GM21423 (cell line): ENCODE results near the gene ECT2L.

Source experiments
- ATAC-seq: cut with Tn5 transposase; IDR thresholded peaks from one replicate; pipeline ENCODE4 v1.9.1; 2021; ENCODE audit warnings: mild to moderate bottlenecking, moderate library complexity; ENCODE audit not compliant: unreplicated experiment

ECT2L gene

DNA sequence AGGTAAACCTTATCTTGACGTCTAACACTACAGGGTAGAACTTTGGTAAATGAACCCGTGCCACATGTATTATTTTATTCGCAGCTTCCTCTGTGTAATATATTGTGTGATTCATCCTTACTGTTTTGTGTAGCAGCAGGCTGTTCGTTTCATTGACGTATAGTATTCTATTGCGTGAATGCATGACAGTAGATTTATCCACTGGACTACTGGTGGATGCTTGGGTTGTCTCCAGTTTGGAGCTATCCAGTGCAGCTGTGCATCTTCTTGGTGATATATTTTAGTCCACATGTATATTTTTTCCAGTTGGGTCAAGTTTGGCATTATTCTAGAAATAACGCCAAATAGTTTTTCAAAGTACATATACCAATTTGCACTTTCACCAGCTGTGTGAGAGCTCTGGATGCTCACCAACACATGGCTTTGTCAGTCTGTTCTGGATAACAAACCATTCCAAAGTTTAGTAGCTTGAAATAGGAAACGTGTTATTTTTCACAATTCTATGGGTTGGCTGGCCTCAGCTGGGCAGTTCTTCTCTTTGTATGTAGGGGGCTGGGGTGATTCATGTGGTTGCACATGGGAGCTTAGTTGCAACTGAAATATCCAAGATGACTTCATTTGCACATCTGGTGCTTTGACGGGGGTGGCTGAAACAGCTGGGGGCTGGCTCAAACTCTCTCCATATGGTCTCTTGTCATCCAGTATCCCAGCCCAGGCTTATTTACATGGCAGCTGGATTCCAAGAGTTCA, 9.3 kb downstream of the ECT2L start:
- ATAC-seq, result no peak

DNA sequence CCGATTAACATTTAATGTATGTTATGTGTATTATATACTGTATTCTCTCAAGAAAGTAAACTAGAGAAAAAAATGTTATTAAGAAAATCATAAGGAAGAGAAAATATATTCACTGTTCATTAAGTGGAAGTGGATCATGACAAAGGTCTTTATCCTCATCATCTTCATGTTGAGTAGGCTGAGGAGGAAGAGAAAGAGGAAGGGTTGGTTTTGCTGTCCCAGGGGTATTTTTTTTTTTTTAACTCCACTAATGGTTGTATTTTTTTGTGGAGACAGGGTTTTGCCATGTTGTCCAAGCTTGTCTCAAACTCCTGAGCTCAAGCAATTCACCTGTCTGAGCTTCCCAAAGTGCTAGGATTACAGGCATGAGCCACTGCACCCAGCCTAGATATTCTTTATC, 11.0 kb downstream of the ECT2L start:
- no peak for ATAC-seq

DNA sequence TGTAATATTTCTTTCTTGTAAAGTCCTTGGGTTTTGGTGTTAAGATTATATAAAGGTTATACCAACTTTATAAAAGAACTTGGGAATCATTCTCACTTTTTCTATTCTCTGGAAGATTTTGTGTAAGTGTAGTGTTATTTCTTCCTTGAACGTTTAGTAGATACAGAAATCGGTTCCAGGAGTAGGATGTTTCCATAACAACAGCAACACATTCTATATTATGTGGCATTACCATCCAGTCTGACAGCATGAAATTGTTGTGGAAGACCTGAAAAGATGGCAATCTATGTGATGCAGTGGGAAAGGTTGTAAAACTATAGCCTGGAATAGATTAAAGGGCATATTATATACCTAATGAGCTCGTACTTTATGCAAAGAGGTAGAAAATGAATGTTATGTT, 13.8 kb downstream of the ECT2L start:
- ATAC-seq, result no peak

DNA sequence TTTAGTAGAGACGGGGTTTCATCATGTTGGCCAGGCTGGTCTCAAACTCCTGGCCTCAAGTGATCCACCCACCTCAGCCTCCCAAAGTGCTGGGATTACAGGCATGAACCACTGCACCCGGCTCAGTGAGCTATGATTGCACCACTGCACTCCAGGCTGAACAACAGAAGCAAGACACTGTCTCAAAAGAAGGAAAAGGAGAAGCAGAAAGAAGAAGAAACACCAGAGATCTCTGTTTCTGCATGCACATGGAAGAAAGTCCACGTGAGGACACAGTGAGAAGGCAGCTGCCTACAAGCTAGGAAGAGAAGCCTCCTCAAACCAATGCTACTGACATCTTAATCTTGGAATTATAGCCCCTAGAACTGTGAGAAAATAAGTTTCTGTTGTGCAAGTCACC, 16.0 kb downstream of the ECT2L start:
- ATAC-seq, result no peak

DNA sequence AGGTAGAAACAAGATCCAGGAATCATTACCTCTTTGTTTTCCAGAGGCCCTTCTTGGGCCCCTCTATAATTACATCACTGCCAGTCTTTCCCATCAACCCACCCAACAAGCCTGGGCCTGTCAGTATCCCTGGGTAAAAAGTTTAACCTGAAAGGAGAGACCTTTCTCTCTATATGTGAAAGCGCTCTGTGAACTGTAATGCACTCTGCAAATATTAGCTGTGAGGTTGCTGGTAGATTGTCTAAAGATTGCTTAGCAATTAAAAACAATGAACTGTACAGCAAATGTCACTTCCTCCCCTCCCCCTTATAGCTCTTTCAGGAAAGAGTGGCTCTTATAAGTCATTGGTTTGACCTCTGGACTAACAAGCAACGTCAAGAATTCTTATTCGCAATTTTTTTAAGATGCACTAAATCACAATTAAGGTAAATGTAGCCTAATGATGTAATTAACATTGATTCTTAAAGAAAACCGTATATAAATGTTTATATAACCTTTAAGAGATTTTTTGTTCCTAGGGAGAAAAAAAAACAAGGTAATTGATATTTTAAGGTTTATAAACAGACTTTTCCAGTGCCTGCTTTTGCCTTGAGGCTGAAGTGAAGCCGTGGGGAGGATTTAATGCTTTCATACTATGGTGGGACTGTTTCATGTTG, 18.4 kb downstream of the ECT2L start:
- no peak for ATAC-seq

DNA sequence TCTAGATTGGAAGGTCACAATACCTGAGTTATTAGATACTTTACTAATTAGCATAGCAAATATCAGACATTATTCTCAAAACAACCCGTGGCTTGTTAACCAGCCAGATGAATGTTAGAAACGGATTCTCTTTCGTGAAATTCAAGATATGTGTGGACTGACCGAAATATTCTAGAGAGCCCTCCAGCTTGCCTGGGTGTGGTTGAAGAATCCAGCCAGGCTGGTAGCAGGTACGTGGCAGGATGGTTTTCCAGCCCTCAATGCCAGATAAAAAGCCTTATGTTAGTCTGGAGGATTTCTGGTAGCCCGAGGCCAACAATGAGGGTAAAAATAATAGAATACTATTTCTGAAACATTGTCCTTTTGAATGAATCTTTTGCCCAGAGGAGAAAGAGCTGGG, 19.3 kb downstream of the ECT2L start:
- ATAC-seq, result no peak

DNA sequence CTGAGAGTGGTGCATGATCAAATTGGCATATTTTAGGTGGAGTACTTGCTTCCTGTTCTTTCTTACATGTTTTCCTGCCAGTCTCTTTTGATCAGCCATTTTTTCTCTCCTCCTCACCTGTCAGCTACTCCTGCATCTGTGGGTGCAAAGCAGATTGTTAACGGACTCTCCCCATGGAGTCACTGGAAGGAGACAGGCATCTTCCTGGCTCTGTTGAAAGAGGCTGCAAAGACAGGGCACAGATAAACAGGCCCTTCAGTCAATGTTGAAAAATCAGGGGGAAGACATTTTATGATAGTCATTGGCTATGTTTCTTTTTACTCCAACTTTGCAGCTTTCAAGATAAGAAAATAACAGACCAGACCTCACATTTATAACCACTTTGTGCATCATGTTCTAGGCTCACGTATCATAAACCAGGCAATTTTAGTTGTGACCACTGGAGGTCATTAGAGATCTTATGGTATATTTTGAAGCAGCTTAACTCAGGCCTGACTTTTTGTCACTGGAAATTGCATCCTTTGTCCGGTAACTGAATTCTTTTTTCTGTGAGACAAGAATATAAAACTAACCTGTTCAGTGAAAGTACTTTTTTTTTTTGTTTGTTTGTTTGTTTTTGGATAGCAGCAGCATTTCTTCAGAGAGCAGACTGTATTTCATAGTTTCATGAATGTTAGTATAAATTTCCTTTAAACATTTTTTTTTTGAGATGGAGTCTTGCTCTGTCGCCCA, 20.1 kb downstream of the ECT2L start:
- peak; percentile 69 for ATAC-seq

DNA sequence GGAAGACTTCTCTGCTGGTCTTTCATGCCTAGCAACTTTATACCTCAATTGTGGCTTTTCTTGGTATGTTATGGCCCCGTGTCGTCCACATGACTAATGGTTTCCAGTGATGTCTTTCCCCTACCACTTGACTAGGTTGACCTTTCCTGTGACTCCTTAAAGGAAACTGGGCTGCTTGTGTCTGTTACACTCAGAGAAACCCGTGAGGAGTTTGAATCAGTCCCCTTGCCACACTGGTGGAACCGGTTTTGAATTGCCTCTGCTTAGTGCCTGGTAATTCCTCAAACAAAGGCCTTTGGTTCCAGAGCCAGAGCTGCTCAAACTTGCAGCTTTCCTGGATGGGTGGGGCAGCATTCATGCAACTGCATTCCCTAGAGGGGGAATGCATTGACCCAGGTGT, 21.9 kb downstream of the ECT2L start:
- ATAC-seq, result no peak

DNA sequence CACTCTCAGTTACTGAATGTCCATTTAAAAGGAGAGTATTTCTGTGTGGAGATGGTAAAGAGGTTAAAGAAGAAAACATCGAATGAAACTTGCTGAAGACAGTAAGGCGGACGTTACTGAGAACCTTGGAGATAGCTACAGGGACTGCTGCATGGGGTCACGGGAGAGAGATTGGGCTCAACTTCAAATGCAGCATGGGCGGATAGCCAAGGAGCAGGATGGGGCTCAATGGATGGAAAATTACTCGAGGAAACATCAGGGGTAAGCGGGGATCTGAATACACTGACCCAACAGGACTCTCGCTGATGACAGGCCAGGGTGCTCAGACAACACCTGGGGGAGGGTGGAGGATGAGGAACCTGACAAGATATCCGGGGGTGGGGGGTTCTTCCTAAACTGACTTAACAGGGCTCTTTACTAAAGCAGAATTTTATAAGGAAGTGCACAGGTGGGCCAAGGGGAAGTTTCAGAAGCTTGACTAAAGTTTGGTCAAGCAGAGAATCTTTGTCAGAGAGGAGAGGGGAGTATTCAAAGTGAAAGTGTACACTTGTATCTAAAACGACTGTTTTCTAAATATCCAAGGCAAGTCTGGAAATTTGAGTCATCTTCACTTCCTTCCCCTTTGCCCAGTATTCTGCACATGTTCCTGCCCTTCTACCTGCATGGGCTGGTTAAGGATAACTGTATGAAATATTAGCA, 22.8 kb downstream of the ECT2L start:
- ATAC-seq, result peak; percentile 61

DNA sequence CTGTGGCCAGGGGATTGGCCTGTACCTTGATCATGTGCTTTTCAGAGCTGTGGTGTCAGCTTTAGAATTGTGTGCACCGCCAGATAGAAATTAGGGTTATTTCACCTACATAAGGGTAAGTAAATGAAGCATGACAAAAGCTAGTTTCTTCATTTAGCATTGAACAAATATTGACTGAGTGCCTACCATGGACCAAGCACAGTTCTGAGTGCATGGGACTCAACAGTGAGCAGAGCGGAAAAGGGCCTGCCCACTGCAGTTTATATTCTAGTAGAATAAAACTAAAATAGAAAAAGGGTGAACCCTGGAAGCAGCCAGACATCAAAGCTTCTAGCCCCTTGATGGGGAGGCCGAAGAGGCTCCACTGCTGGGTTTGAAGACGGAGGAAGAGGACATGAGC, 25.6 kb downstream of the ECT2L start:
- no peak for ATAC-seq

DNA sequence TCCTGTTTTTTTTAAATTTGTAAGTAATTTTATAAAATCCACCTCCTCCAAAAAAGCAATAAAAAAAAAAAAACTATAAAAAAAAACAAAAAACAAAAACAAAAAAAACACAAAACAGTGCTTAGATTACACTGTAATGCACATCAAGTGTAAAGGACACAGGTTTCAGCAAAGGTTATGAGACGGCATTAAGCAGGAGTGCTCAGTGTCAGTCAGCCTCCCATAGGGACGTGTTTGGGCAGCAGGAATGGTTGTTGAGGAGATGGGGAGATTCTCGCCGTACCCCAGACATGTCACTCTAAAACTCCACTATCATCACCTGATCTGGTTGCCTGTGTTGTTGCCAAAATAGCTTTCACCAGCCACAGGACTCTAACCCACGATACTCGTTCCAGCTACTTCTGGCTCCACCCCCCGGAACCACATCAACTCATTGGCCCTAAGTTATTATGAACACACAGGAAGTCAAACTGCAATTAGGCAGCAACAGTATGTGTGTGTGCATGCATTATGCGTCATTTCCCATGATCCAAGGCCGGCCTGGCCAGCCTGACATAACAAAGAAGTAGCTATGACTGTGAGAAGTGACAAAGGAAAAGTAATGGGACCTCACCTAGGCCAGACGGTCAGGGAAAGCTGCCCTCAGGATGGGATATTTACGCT, 28.7 kb downstream of the ECT2L start:
- ATAC-seq, result no peak

DNA sequence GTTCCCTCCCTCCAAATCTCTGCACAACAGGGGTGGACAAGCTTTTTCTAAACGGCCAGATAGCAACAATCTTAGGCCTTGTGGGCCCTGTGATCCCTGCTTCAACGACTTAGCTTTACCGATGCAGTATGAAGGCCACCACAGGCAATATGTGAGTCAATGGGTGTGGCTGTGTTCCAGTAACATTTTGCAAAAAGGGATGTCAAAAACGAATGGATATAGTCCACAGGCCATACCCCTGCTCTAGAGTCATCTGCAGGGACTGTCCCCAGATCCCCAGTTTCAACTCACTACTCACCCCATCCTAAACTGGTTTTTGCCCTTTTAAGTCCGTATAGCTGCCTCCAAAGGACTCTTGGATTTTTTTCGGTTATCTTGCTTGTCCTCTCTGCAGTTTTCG, 34.4 kb downstream of the ECT2L start:
- ATAC-seq, result no peak

DNA sequence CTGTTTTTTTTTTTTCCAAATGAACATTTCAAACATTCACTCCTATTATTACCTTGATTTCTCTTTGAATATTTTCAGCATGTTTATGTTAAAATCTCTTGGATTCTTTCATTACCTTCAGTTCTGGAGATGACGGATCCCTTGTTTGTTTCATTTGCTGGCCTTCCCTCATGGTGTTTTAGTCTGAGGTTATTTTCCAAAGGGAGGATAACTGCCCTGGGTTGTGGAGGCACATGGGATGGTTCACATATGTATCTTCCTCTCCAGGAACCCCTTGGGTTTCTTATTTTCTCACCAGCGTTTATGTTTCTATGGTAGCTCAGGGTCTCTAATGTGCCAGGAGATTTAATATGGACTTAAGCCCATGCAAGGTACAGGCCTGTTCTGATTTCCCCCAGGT, 36.3 kb downstream of the ECT2L start:
- no peak for ATAC-seq

DNA sequence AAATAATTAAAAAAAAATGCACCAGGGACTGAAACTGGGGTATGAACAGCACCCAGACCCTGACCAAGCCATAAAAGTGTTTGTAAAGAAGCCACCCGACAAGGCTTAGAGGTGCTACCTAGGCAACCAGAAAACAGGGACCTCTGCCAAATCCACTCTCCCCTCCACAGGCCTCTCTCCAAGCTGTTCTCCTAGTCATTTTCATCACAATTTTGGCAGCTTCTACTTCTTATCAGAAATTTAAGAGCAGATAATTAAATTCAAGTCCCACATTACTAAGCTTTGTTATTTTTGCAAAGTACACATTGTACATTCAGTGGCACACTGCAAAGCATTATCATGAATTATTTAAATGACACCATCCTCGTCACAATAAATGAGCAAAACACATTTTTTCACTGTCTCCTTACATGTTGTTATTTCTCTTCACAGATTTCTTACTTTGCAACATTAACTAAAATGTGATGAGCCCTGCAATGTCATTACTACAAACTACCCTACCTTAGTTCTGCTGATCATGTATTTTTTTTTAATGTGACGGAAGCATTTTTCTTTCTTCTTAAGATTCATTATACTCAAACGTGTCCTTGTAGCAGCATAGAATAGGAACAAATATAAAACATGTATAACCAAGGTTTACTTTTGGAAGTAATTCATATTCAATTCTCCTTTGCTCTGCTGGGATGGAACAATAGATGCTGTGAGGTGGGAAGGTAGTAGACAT, 38.1 kb downstream of the ECT2L start:
- ATAC-seq, result no peak

DNA sequence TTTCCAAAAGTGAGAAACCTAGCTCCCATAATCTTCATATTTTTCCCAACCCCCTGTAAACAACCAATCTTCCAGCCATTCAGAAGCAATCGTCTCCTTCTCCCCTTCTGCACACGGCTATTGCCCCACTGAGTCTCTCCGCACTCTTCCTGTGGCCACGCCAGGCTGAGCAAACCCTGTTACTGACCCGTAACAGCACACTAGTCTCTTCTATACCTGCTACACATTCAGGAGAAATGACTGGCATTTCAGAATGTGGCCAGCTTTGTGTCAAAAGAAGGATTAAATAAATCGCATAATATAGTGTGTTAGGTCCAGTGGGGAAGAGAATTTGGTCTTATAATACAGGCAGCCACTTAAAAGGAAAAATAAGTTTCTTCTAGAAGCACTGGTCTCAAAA, 41.4 kb downstream of the ECT2L start:
- no peak for ATAC-seq

DNA sequence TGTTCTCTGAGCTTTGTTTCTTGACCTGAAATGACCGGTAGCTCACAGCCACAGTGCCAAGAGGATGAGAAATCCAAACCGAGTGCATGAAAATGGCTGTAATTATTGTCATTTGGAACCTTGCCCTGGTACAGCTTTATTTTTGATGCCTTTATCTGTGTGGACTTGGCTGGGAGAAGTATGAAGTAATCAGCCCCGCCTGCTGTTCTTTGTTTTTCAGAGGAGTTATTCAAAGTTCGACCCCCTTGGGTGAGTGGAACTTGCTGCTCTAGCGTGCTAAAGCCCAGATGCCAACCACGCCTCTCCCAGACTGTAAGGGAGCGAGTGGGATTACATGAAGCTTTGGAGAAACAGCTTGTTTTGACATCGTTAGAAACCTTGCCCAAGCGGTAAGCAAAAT, 48.3 kb downstream of the ECT2L start:
- ATAC-seq, result no peak

DNA sequence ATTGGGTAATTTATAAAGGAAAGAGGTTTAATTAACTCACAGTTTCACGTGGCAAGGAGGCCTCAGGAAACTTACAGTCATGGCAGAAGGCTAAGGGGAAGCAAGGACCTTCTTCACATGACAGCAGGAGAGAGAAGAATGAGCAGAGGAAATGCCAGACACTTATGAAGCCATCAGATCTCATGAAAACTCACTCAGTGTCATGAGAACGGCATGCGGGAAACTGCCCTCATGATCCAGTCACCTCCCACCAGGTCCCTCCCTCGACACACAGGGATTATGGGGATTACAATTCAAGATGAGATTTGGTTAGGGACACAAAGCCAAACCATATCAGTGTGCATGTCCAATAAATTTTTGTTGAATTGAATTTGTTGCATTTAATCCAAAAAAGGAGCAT, 52.0 kb downstream of the ECT2L start:
- no peak for ATAC-seq

DNA sequence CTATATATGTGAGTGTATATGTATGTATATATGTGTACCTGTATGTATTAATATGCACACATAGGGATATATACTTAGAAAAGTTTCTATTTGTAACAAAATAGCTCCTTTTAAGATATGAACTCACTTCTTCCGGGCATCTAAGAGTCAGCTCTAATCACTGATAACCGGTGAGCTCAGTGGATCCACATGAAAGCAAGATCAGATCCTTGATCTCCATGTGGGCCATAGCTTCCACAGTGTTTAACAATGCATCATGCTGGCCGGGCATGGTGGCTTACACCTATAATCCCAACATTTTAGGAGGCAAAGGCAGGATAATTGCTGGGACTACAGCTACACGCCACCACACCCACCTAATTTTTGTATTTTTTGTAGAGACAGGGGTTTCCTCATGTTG, 52.6 kb downstream of the ECT2L start:
- no peak for ATAC-seq

DNA sequence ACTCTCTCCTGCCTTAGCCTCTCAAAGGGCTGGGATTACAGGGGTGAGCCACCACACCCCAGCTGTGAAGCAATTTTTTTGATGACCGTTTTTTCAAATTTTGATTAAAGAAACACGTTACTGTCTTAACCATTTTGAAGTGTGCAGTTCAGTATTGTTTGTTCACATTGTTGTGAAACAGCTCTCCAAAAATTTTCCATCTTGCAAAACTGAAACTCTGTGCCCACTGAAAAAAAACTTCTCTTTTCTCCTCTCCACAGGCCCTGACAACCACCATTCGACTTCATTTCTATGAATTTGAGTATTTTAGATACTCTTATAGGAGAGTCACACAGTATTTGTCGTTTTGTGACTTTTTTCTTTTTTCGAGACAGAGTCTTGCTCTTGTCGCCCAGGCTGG, 53.9 kb downstream of the ECT2L start:
- ATAC-seq, result no peak

DNA sequence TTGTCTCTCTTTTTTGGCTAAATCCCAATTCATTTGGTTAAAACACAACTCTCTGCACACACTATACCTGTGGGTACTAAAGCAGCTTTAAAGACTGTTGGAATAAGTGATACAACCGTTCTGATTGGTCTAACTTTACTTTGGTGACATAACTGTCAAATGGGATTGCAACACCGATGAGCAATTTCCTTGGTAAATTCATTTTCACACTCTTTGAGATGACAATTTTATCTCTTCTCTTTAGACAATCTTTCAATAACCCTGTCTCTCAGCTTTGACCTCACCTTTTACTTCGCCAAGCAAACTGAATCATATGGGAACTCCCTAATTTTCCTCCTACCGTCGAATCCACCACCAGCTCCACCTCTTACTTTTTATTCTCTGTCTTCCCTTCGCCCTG, 60.8 kb downstream of the ECT2L start:
- ATAC-seq, result no peak
